WTC11 (cell line): ENCODE measurements around the gene SIPA1L3. TPM values are rescaled to one million over a fixed set of nuclear protein-coding genes. Genes with fewer than 3 reads are reported as not detected.

Experiments
- ATAC-seq: fragments of 200-7000 bp; cut with Tn5 transposase; 2 replicates; pipeline ENCODE4 v1.10.0; 2021; ENCODE audit warnings: mild to moderate bottlenecking, moderate library complexity
- CTCF ChIA-PET: fragments of 300-600 bp; sonication (Branson Sonifier 250); formaldehyde crosslinking; loops from one replicate; lab custom pipeline; 2021; ENCODE audit warnings: antibody characterized with exemption; lab: Charles Lee
- POLR2A ChIA-PET: fragments of 350-600 bp; sonication (Branson Sonifier 250); formaldehyde crosslinking; loops from one replicate; lab custom pipeline; 2021; ENCODE audit warnings: antibody characterized with exemption; lab: Charles Lee
- DNase-seq: peaks from one replicate; pipeline ENCODE4 v3.0.0; 2021; ENCODE audit warnings: low spot score
- H3K27ac Mint-ChIP-seq: 2 replicates; pipeline ENCODE4 v1.8.0; 2021; ENCODE audit warnings: mixed read lengths
- H3K27me3 Mint-ChIP-seq: 2 replicates; pipeline ENCODE4 v1.8.0; 2021; ENCODE audit warnings: low read depth, mild to moderate bottlenecking, moderate library complexity, mixed read lengths
- H3K36me3 Mint-ChIP-seq: 2 replicates; pipeline ENCODE4 v1.8.0; 2021; ENCODE audit warnings: mixed read lengths
- H3K4me1 Mint-ChIP-seq: 2 replicates; pipeline ENCODE4 v1.8.0; 2022; ENCODE audit warnings: mixed read lengths
- H3K4me3 Mint-ChIP-seq: 2 replicates; pipeline ENCODE4 v1.8.0; 2021; ENCODE audit warnings: mild to moderate bottlenecking, moderate library complexity, mixed read lengths
- H3K9me3 Mint-ChIP-seq: 2 replicates; pipeline ENCODE4 v1.8.0; 2021; ENCODE audit warnings: mixed read lengths
- ATF2 ChIP-seq: sonication (generic); formaldehyde crosslinking; IDR thresholded peaks from 2 replicates; pipeline ENCODE4 v1.8.1; 2022; ENCODE audit warnings: low read depth, missing genetic modification reagents, borderline replicate concordance
- E2F1 ChIP-seq: sonication (generic); formaldehyde crosslinking; IDR thresholded peaks from 2 replicates; pipeline ENCODE4 v1.8.0; 2022; ENCODE audit warnings: mild to moderate bottlenecking, missing genetic modification reagents
- FOXJ3 ChIP-seq: sonication (generic); formaldehyde crosslinking; IDR thresholded peaks from 2 replicates; pipeline ENCODE4 v1.9.0; 2021; ENCODE audit warnings: missing genetic modification reagents, mild to moderate bottlenecking, borderline replicate concordance
- FOXK1 ChIP-seq: sonication (generic); formaldehyde crosslinking; IDR thresholded peaks from 2 replicates; pipeline ENCODE4 v1.8.0; 2022; ENCODE audit warnings: mild to moderate bottlenecking, moderate library complexity, missing genetic modification reagents
- GABPB1 ChIP-seq: sonication (generic); formaldehyde crosslinking; IDR thresholded peaks from 2 replicates; pipeline ENCODE4 v1.8.1; 2023; ENCODE audit warnings: mild to moderate bottlenecking, missing genetic modification reagents
- GTF2I ChIP-seq: fragments of 250-450 bp; sonication (Bioruptor Pico); conservative IDR thresholded peaks from 2 replicates; pipeline ENCODE4 v1.4.0; 2021; ENCODE audit warnings: mild to moderate bottlenecking
- IRF2 ChIP-seq: sonication (generic); formaldehyde crosslinking; IDR thresholded peaks from 2 replicates; pipeline ENCODE4 v1.8.0; 2022; ENCODE audit warnings: low read depth, missing genetic modification reagents, borderline replicate concordance
- NFYB ChIP-seq: sonication (generic); formaldehyde crosslinking; conservative IDR thresholded peaks from 2 replicates; pipeline ENCODE4 v1.8.0; 2022; ENCODE audit warnings: low read depth, missing genetic modification reagents
- SMAD4 ChIP-seq: sonication (generic); formaldehyde crosslinking; IDR thresholded peaks from 2 replicates; pipeline ENCODE4 v1.8.0; 2022; ENCODE audit warnings: mild to moderate bottlenecking, missing genetic modification reagents
- SP1 ChIP-seq: sonication (generic); formaldehyde crosslinking; conservative IDR thresholded peaks from 2 replicates; pipeline ENCODE4 v1.8.1; 2022; ENCODE audit warnings: missing genetic modification reagents
- ZBTB21 ChIP-seq: sonication (generic); formaldehyde crosslinking; IDR thresholded peaks from 2 replicates; pipeline ENCODE4 v1.8.1; 2023; ENCODE audit warnings: mild to moderate bottlenecking, missing genetic modification reagents, borderline replicate concordance
- ZNF121 ChIP-seq: sonication (generic); formaldehyde crosslinking; IDR thresholded peaks from 2 replicates; pipeline ENCODE4 v1.8.0; 2023; ENCODE audit warnings: missing genetic modification reagents
- total RNA-seq: library from RNA; stranded (reverse); gene quantifications from 3 replicates; pipeline ENCODE4 v1.2.3, GENCODE V29; 2021
- TF ChIP-seq, protein P1 (sequence below): sonication (generic); formaldehyde crosslinking; IDR thresholded peaks from 2 replicates; pipeline ENCODE4 v1.8.0; 2022; ENCODE audit warnings: mild to moderate bottlenecking, missing genetic modification reagents
- TF ChIP-seq, protein P2 (sequence below): sonication (generic); formaldehyde crosslinking; IDR thresholded peaks from 2 replicates; pipeline ENCODE4 v1.8.0; 2023; ENCODE audit warnings: mild to moderate bottlenecking, missing genetic modification reagents
- TF ChIP-seq, protein P3 (sequence below): fragments of 250-450 bp; sonication (Bioruptor Pico); IDR thresholded peaks from 2 replicates; pipeline ENCODE4 v2.1.2; 2022; ENCODE audit warnings: mild to moderate bottlenecking, moderate library complexity

Gene SIPA1L3
- total RNA-seq, 1 experiment from 2014 or later, result 41.5 TPM

- POLR2A ChIA-PET, result interaction anchor here (0.6 kb wide), 1 partner anchor 29 kb away, joined by 4 read pairs; no protein-coding TSS in a partner anchor
- no peaks in the 10 kb centered on the region for H3K9me3 Mint-ChIP-seq
- CTCF ChIA-PET, result interaction anchor here (0.9 to 7.9 kb wide), 4 partner anchors 12 to 98 kb away, joined by 3 to 100 read pairs (median 5); partner anchors contain the start of genes CATSPERG and PPP1R14A
- ATAC-seq (no peak), DNase-seq (no peak)
- H3K4me3 Mint-ChIP-seq, result no peak overlapping the region
- H3K4me1 Mint-ChIP-seq, result peaks cover 11% of the 10 kb centered on the region
- peaks cover 6% of the 10 kb centered on the region; the same call in 1 of the 2 replicates for H3K27me3 Mint-ChIP-seq
- H3K36me3 Mint-ChIP-seq, result no peaks in the 10 kb centered on the region
- peak overlapping the region; percentile 26 for H3K27ac Mint-ChIP-seq
- TF ChIP-seq, protein P1, sequence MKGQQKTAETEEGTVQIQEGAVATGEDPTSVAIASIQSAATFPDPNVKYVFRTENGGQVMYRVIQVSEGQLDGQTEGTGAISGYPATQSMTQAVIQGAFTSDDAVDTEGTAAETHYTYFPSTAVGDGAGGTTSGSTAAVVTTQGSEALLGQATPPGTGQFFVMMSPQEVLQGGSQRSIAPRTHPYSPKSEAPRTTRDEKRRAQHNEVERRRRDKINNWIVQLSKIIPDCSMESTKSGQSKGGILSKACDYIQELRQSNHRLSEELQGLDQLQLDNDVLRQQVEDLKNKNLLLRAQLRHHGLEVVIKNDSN (CRISPR knock-in tag), result no peak
- TF ChIP-seq FOXK1 (CRISPR knock-in tag) (no peak), GTF2I (CRISPR knock-in tag) (no peak), NFYB (no peak), GABPB1 (CRISPR knock-in tag) (no peak), E2F1 (CRISPR knock-in tag) (no peak)
- TF ChIP-seq, protein P2, sequence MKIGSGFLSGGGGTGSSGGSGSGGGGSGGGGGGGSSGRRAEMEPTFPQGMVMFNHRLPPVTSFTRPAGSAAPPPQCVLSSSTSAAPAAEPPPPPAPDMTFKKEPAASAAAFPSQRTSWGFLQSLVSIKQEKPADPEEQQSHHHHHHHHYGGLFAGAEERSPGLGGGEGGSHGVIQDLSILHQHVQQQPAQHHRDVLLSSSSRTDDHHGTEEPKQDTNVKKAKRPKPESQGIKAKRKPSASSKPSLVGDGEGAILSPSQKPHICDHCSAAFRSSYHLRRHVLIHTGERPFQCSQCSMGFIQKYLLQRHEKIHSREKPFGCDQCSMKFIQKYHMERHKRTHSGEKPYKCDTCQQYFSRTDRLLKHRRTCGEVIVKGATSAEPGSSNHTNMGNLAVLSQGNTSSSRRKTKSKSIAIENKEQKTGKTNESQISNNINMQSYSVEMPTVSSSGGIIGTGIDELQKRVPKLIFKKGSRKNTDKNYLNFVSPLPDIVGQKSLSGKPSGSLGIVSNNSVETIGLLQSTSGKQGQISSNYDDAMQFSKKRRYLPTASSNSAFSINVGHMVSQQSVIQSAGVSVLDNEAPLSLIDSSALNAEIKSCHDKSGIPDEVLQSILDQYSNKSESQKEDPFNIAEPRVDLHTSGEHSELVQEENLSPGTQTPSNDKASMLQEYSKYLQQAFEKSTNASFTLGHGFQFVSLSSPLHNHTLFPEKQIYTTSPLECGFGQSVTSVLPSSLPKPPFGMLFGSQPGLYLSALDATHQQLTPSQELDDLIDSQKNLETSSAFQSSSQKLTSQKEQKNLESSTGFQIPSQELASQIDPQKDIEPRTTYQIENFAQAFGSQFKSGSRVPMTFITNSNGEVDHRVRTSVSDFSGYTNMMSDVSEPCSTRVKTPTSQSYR (CRISPR knock-in tag), result no peak
Measured at GRCh38 chr19:38239816-38240215, 332.8 kb downstream of the SIPA1L3 start.

DNA sequence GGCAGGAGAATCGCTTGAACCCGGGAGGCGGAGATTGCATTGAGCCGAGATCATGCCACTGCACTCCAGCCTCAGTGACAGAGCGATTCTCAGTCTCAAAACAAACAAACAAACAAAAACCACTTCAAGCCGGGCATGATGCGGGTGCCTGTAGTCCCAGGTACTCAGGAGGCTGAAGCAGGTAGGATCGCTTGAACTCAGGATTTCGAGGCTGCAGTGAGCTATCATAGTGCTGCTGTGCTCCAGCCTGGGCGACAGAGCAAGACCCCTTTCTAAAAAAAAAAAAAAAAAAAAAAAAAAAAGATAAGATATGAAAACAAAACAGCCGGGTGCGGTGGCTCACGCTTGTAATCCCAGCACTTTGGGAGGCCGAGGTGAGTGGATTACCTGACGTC lies 336.3 kb downstream of the SIPA1L3 start:
- TF ChIP-seq ATF2 (CRISPR knock-in tag), result no peak
- TF ChIP-seq ZBTB21 (CRISPR knock-in tag), result no peak
- no peak for TF ChIP-seq IRF2 (CRISPR knock-in tag)
- no peak for TF ChIP-seq SP1 (CRISPR knock-in tag)
- TF ChIP-seq, protein P3, sequence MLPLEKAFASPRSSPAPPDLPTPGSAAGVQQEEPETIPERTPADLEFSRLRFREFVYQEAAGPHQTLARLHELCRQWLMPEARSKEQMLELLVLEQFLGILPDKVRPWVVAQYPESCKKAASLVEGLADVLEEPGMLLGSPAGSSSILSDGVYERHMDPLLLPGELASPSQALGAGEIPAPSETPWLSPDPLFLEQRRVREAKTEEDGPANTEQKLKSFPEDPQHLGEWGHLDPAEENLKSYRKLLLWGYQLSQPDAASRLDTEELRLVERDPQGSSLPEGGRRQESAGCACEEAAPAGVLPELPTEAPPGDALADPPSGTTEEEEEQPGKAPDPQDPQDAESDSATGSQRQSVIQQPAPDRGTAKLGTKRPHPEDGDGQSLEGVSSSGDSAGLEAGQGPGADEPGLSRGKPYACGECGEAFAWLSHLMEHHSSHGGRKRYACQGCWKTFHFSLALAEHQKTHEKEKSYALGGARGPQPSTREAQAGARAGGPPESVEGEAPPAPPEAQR (CRISPR knock-in tag), result no peak
- peak; percentile 15; the same call in 1 of the 2 replicates for TF ChIP-seq ZNF121 (CRISPR knock-in tag)
- no peak for TF ChIP-seq FOXJ3 (CRISPR knock-in tag)
- no peak for TF ChIP-seq SMAD4 (CRISPR knock-in tag)
- Mint-ChIP-seq H3K27me3 (peaks cover 2% of the 10 kb centered on the region; the same call in 1 of the 2 replicates), H3K4me1 (peaks cover 8% of the 10 kb centered on the region), H3K9me3 (no peaks in the 10 kb centered on the region), H3K27ac (no peak overlapping the region), H3K4me3 (no peak overlapping the region), H3K36me3 (no peaks in the 10 kb centered on the region)
- CTCF ChIA-PET, result interaction anchor here (0.6 to 7.9 kb wide), 26 partner anchors 9 to 160 kb away, joined by 3 to 100 read pairs (median 8); partner anchors contain the start of genes C19orf33, CATSPERG, FAM98C and GGN
- DNase-seq (no peak), ATAC-seq (no peak)
- POLR2A ChIA-PET, result interaction anchor here (0.6 to 1.7 kb wide), 2 partner anchors 37 to 131 kb away, joined by 6 to 8 read pairs; partner anchors contain the start of gene PSMD8
